Measurements from ENCODE around the gene CLDN8.

CLDN8 gene

DNA sequence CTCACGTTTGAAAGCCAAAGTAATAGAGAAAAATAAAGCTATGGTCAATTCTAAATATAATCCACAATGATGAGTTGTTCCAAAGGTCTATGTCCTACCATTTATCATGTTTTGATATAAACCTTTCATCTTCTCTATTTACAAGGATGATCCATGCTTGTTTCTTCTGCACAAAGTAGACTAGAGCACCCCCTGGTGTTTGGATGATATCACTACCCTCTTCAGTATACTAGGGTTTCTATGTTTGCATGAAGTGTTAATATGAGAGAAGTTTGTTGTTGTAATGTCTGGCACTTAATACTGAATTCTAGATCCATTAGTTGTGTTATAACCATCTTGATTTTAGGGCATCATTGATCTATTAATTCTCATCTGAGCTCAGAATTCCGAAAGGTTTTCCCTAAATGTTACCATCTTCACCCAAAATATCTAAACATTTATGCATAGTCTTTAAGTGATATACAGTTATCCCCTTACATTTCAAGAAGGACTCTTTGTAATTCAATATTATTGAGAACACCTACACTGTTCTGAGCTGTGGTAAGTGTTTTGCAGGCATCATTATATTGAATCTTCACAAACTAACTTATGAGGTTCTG lies 21.1 kb downstream of the CLDN8 start:
- TF ChIP-seq RAD21 (IDR thresholded peaks at IDR 0.05; ENCODE audit: low read depth) (peak; percentile 13; the same call in 1 of the 2 replicates), CEBPB (IDR thresholded peaks at IDR 0.05) (no peak), TAF1 (IDR thresholded peaks at IDR 0.05; ENCODE audit: low read depth) (no peak), CREB1 (IDR thresholded peaks at IDR 0.05; ENCODE audit: low read depth) (no peak)
- TF ChIP-seq, protein P1, sequence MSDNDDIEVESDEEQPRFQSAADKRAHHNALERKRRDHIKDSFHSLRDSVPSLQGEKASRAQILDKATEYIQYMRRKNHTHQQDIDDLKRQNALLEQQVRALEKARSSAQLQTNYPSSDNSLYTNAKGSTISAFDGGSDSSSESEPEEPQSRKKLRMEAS (IDR thresholded peaks at IDR 0.05) = no peak

DNA sequence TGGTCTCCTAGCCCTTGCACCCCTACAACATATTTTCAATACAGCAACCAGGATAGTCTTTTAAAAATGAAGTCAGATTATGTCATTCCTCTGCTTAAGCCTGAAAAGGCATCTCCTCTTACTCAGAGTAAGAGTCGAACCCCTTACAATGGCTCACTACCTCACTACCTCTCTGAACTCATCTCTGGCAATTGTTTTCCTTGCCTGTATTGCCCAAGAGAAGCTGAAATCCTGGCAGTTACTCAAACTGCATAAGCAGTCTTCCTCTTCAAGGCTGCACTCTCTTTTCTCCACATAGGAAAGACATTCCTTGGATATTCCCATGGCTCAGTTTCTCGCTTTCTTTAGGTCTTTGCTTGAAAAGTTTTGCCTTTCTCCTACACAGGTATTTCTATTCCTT lies 22.7 kb downstream of the CLDN8 start:
- no peak for TF ChIP-seq EP300 (IDR thresholded peaks at IDR 0.05; ENCODE audit: borderline replicate concordance)
- TF ChIP-seq, protein P1 (IDR thresholded peaks at IDR 0.05) = no peak
- TF ChIP-seq CREB1 (IDR thresholded peaks at IDR 0.05; ENCODE audit: low read depth) = no peak
- TF ChIP-seq TAF1 (IDR thresholded peaks at IDR 0.05; ENCODE audit: low read depth) = no peak
- no peak for TF ChIP-seq CEBPB (IDR thresholded peaks at IDR 0.05)
- no peak for TF ChIP-seq EGR1 (IDR thresholded peaks at IDR 0.05)
- no peak for TF ChIP-seq FOXM1 (IDR thresholded peaks at IDR 0.05; ENCODE audit: borderline replicate concordance, low read depth)
- no peak for TF ChIP-seq TEAD4 (IDR thresholded peaks at IDR 0.05)
- no peak for TF ChIP-seq NFIC (IDR thresholded peaks at IDR 0.05)

DNA sequence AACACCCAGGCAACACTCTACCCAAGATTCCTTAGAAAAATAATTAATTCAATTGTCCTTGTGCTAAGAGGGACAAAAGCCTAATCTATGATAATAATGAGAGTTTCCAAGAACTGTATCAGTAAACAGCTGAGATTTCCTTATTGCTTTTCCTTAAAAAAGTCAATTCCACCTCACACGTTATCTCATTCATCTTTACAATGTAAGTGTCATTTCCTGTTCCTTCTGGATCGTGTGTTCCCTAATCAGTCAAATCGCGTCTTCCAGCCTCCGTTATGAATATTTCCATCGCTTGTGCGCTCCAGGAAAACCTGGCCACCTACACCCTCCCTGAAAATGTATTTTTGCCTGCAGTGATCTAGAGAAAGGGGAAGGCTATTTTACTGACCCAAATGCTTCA lies 25.3 kb downstream of the CLDN8 start:
- TF ChIP-seq TCF12 (IDR thresholded peaks at IDR 0.05; ENCODE audit: low read depth) (no peak), EGR1 (IDR thresholded peaks at IDR 0.05) (no peak), TAF1 (IDR thresholded peaks at IDR 0.05; ENCODE audit: low read depth) (no peak), CEBPB (IDR thresholded peaks at IDR 0.05) (no peak), EP300 (IDR thresholded peaks at IDR 0.05; ENCODE audit: borderline replicate concordance) (no peak), CREB1 (IDR thresholded peaks at IDR 0.05; ENCODE audit: low read depth) (no peak), RAD21 (IDR thresholded peaks at IDR 0.05; ENCODE audit: low read depth) (no peak), NFIC (IDR thresholded peaks at IDR 0.05) (no peak), FOXM1 (IDR thresholded peaks at IDR 0.05; ENCODE audit: borderline replicate concordance, low read depth) (no peak), ZBTB7A (IDR thresholded peaks at IDR 0.05; ENCODE audit: low read depth) (no peak), YY1 (IDR thresholded peaks at IDR 0.05; ENCODE audit: low read depth) (no peak), TEAD4 (IDR thresholded peaks at IDR 0.05) (no peak)
- TF ChIP-seq, protein P2, sequence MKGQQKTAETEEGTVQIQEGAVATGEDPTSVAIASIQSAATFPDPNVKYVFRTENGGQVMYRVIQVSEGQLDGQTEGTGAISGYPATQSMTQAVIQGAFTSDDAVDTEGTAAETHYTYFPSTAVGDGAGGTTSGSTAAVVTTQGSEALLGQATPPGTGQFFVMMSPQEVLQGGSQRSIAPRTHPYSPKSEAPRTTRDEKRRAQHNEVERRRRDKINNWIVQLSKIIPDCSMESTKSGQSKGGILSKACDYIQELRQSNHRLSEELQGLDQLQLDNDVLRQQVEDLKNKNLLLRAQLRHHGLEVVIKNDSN (IDR thresholded peaks at IDR 0.05) = no peak
- TF ChIP-seq, protein P1 (IDR thresholded peaks at IDR 0.05) = no peak
- TF ChIP-seq, protein P3, sequence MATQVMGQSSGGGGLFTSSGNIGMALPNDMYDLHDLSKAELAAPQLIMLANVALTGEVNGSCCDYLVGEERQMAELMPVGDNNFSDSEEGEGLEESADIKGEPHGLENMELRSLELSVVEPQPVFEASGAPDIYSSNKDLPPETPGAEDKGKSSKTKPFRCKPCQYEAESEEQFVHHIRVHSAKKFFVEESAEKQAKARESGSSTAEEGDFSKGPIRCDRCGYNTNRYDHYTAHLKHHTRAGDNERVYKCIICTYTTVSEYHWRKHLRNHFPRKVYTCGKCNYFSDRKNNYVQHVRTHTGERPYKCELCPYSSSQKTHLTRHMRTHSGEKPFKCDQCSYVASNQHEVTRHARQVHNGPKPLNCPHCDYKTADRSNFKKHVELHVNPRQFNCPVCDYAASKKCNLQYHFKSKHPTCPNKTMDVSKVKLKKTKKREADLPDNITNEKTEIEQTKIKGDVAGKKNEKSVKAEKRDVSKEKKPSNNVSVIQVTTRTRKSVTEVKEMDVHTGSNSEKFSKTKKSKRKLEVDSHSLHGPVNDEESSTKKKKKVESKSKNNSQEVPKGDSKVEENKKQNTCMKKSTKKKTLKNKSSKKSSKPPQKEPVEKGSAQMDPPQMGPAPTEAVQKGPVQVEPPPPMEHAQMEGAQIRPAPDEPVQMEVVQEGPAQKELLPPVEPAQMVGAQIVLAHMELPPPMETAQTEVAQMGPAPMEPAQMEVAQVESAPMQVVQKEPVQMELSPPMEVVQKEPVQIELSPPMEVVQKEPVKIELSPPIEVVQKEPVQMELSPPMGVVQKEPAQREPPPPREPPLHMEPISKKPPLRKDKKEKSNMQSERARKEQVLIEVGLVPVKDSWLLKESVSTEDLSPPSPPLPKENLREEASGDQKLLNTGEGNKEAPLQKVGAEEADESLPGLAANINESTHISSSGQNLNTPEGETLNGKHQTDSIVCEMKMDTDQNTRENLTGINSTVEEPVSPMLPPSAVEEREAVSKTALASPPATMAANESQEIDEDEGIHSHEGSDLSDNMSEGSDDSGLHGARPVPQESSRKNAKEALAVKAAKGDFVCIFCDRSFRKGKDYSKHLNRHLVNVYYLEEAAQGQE (IDR thresholded peaks at IDR 0.05; ENCODE audit: low read depth) = no peak

DNA sequence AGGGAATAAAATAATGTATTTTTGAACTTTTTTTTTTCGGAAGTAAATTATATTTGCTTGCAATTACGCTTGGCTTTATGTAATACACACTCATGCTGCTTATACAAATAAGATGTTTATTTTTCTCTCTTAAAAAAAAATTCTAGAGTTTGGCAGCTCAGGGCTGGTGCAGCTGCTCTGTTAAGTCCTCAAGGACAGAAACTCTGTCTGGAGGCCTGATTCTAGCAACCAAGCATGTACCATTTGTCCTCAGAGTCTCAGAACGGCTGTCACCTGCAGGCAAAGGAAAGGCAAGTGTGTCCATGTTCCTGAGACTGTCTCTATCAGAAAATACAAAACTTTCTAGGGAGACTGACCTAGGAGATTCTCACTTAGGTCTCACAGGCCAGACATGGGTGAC lies 26.1 kb downstream of the CLDN8 start:
- no peak for TF ChIP-seq CREB1 (IDR thresholded peaks at IDR 0.05; ENCODE audit: low read depth)
- TF ChIP-seq, protein P3 (IDR thresholded peaks at IDR 0.05; ENCODE audit: low read depth) = no peak
- TF ChIP-seq CEBPB (IDR thresholded peaks at IDR 0.05) = no peak
- TF ChIP-seq TEAD4 (IDR thresholded peaks at IDR 0.05) = no peak

DNA sequence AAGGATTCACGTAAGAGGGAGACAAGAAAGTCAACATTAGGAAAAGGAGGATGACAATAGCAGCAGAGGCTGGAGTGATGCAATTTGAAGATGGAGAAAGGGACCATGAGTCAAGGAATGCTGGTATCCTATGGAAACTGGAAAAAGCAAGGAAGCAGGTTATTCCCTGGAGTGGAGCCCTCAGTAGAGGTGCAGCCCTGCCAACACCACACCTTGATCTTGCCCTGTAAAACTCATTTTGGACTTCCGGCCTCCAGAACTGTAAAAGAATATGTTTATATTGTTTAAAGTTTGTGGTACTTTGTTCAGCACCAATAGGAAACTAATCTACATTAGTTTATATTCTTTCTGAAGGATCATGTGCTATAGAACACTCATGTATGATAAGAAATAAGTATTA lies 29.7 kb downstream of the CLDN8 start:
- TF ChIP-seq TCF12 (IDR thresholded peaks at IDR 0.05; ENCODE audit: low read depth) (no peak), TEAD4 (IDR thresholded peaks at IDR 0.05) (no peak), ZBTB7A (IDR thresholded peaks at IDR 0.05; ENCODE audit: low read depth) (no peak), YY1 (IDR thresholded peaks at IDR 0.05; ENCODE audit: low read depth) (no peak), TAF1 (IDR thresholded peaks at IDR 0.05; ENCODE audit: low read depth) (no peak), CEBPB (IDR thresholded peaks at IDR 0.05) (no peak), EP300 (IDR thresholded peaks at IDR 0.05; ENCODE audit: borderline replicate concordance) (no peak), EGR1 (IDR thresholded peaks at IDR 0.05) (no peak), FOXM1 (IDR thresholded peaks at IDR 0.05; ENCODE audit: borderline replicate concordance, low read depth) (no peak)
- TF ChIP-seq, protein P3 (IDR thresholded peaks at IDR 0.05; ENCODE audit: low read depth) = no peak

Data from Ishikawa (cell line).